Measurements from ENCODE around the gene POU6F2. TPM values are rescaled to one million over a fixed set of nuclear protein-coding genes. Genes with fewer than 3 reads are reported as not detected.

Gene POU6F2
- total and polyA plus RNA-seq, 8 donors, result 0.37 TPM; not detected in 7

DNA sequence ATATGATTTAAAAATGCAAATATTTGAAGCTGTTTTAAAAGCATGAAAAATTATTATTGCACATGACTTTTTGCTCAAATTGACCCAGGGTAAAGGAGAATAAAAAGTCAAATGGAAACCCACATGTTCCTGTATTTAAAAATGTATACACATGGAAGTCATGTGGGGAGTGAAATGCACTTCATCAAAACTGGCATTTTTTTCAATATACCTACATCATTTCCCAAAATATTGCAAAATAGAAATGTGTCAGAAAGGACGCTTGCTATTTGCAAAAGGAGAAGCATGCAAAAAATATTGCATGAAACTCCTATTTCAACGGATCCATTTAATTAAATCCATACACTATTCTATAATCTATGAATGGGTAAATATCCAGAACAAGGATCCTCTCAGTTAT is 117.0 kb downstream of the POU6F2 start:
- no peak for DNase-seq
- Histone ChIP-seq H3K36me3 (no peaks in the 10 kb centered on the region), H3K9me3 (no peaks in the 10 kb centered on the region), H3K4me3 (no peak overlapping the region), H3K4me1 (no peaks in the 10 kb centered on the region), H3K27ac (no peak overlapping the region), H3K27me3 (no peaks in the 10 kb centered on the region)
- 77 to 92% (median 85%) methylated on average over 2 of the region's 2 CpGs for WGBS, 5 donors
- TF ChIP-seq POLR2A (IDR thresholded peaks at IDR 0.05) (no peak), POLR2AphosphoS5 (IDR thresholded peaks at IDR 0.05) (no peak)
- TF ChIP-seq, protein P1, sequence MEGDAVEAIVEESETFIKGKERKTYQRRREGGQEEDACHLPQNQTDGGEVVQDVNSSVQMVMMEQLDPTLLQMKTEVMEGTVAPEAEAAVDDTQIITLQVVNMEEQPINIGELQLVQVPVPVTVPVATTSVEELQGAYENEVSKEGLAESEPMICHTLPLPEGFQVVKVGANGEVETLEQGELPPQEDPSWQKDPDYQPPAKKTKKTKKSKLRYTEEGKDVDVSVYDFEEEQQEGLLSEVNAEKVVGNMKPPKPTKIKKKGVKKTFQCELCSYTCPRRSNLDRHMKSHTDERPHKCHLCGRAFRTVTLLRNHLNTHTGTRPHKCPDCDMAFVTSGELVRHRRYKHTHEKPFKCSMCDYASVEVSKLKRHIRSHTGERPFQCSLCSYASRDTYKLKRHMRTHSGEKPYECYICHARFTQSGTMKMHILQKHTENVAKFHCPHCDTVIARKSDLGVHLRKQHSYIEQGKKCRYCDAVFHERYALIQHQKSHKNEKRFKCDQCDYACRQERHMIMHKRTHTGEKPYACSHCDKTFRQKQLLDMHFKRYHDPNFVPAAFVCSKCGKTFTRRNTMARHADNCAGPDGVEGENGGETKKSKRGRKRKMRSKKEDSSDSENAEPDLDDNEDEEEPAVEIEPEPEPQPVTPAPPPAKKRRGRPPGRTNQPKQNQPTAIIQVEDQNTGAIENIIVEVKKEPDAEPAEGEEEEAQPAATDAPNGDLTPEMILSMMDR (IDR thresholded peaks at IDR 0.05), result no peak
- intact Hi-C loops (cut with DNase I; ENCODE audit: low total_unique reads), result no loop called here

DNA sequence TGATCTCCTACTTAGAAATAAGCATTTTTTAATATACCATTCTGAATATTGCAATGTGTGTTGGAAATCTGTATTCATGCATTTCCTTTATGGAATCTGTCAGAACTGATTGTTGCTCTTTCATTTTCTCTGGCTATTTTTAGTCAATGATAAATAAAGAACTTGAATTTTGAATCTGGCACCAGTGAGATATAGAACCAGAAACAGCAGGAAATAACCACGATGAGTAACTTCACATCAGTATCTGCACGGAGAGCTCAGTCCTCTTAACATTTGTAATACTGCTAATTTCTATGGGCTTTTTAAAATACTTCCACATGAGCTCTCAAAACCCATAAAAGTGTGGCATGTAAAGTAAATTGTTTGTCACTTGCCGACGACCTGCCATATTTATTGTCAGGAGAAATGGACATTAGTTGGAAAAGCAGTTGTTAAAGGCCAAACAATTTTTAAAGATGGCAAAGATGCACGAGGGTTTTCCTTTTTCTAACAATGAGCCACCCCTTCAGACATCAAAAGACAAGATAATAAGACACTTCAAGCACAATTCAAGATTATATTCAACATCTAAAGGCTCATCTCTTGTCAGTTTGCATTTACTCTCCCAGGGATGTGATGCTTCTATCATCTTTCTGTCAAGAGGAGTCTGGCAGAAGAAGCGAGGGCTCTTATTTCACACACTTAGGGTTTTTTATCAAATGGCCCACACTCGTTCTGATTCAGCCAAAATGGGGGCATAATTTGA is 118.3 kb downstream of the POU6F2 start:
- no peak overlapping the region for H3K4me3 ChIP-seq
- TF ChIP-seq POLR2A (IDR thresholded peaks at IDR 0.05) (no peak), POLR2AphosphoS5 (IDR thresholded peaks at IDR 0.05) (no peak), EP300 (IDR thresholded peaks at IDR 0.05) (no peak)
- TF ChIP-seq, protein P1 (IDR thresholded peaks at IDR 0.05), result no peak
- H3K36me3 ChIP-seq, result no peaks in the 10 kb centered on the region
- no peaks in the 10 kb centered on the region for H3K9me3 ChIP-seq
- H3K27me3 ChIP-seq, result no peaks in the 10 kb centered on the region
- H3K27ac ChIP-seq, result no peak overlapping the region
- no peaks in the 10 kb centered on the region for H3K4me1 ChIP-seq
- WGBS, 5 donors, result 58 to 73% (median 61%) methylated on average over 7 of the region's 7 CpGs
- intact Hi-C loops (cut with DNase I; ENCODE audit: low total_unique reads), result no loop called here
- DNase-seq, result no peak

DNA sequence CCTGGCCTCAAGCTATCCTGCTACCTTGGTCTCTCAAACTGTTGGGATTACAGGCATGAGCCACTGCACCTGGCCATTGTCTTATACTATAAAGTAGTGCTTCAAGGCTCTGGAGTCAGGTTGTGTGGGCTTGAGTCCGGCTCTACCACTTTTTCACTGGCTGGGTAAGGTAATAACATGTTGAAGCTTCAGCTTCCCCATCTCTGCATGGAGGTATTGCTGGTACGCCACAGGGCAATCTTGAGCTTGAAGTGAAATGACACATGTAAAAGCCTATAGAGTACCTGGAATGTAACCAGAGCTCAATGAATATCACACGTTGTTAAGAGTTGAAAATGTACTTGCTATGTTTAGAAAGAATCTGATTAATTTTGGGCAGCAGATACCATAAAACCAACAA is 120.8 kb downstream of the POU6F2 start:
- 83 to 93% (median 88%) methylated on average over 3 of the region's 3 CpGs for WGBS, 5 donors
- intact Hi-C loops (cut with DNase I; ENCODE audit: low total_unique reads), result no loop called here
- H3K27ac ChIP-seq, result no peak overlapping the region
- no peak for TF ChIP-seq POLR2AphosphoS5 (IDR thresholded peaks at IDR 0.05)
- no peak for TF ChIP-seq POLR2A (IDR thresholded peaks at IDR 0.05)
- no peak for TF ChIP-seq EP300 (IDR thresholded peaks at IDR 0.05)
- TF ChIP-seq, protein P1 (IDR thresholded peaks at IDR 0.05), result no peak
- no peak overlapping the region for H3K4me3 ChIP-seq
- DNase-seq, result no peak
- no peaks in the 10 kb centered on the region for H3K27me3 ChIP-seq
- H3K4me1 ChIP-seq, result no peaks in the 10 kb centered on the region
- no peaks in the 10 kb centered on the region for H3K36me3 ChIP-seq
- no peaks in the 10 kb centered on the region for H3K9me3 ChIP-seq

DNA sequence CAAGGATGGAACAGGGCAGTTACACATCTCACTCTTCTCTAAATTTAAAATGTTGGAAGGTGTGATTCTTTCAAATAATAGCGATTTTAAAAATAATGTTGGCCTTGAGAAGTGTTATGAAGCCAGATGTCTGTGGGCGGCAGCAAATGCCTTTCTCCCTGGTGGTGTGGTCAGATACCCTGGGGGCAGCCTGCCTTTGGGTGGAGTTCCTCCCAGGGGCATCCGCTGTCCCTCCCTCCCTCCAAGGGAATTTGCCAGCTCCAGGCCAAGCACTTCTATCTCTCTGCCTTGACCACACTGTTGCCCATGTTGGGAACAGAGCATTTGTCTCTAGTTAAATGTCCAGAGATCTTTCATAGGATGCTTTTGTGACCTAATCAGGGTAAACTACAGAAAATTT is 121.4 kb downstream of the POU6F2 start:
- TF ChIP-seq POLR2A (IDR thresholded peaks at IDR 0.05) (no peak), EP300 (IDR thresholded peaks at IDR 0.05) (no peak), POLR2AphosphoS5 (IDR thresholded peaks at IDR 0.05) (no peak)
- TF ChIP-seq, protein P1 (IDR thresholded peaks at IDR 0.05), result no peak
- WGBS, 5 donors, result 85 to 94% (median 92%) methylated on average over 3 of the region's 3 CpGs
- no peaks in the 10 kb centered on the region for H3K27me3 ChIP-seq
- intact Hi-C loops (cut with DNase I; ENCODE audit: low total_unique reads), result no loop called here
- H3K4me3 ChIP-seq, result no peak overlapping the region
- H3K27ac ChIP-seq, result no peak overlapping the region
- no peaks in the 10 kb centered on the region for H3K9me3 ChIP-seq
- no peaks in the 10 kb centered on the region for H3K4me1 ChIP-seq
- H3K36me3 ChIP-seq, result no peaks in the 10 kb centered on the region
- DNase-seq, result no peak
